Esophagus squamous epithelium (tissue), 4 donors: ENCODE results near the gene MBLAC1.

Source experiments
- CTCF ChIP-seq, 6 experiments: fragments of 450-650 bp in 4 of 6; fragments of 200-600 bp in 2 of 6; sonication (generic) in 2 of 6; IDR thresholded peaks; one replicate each; pipeline ENCODE4 v1.5.1; 2016 to 2019; ENCODE audit warnings: antibody characterized with exemption in 6 of 6, mild to moderate bottlenecking in 4 of 6, moderate library complexity in 4 of 6
- POLR2A ChIP-seq, 4 donors: fragments of 450-650 bp; IDR thresholded peaks; one replicate each; pipeline ENCODE4 v1.6.1; 2017; ENCODE audit warnings: antibody characterized with exemption in 4 of 4, mild to moderate bottlenecking in 4 of 4, moderate library complexity in 3 of 4

GRCh38 chr7:100079024-100079560 lies 47.7 kb upstream of the MBLAC1 start:
- TF ChIP-seq POLR2A (IDR thresholded peaks at IDR 0.05) (no peak), CTCF (IDR thresholded peaks at IDR 0.05) (no peak)
